T-helper 1 cell treated with Interleukin-12 subunit alpha and Interleukin-12 subunit beta and Interleukin-4 antibody, amounts not matched to agents 30 ng/mL and 1 ng/mL, for 36 hours (primary cell): ENCODE measurements around the gene VPS4B. TPM values are rescaled to one million over a fixed set of nuclear protein-coding genes. Genes with fewer than 3 reads are reported as not detected.
"Not testable (repeated sequence)": the region's sequence is repeated elsewhere in the genome, so short reads cannot be mapped to it uniquely, and the experiment has no call there.

Experiments
- intact Hi-C: fragments of 100-400 bp; cut with micrococcal nuclease; formaldehyde crosslinking; loops from one replicate; pipeline ENCODE4 v1.15.1; 2024
- total RNA-seq: library from RNA; stranded (reverse); gene quantifications from 2 replicates; pipeline ENCODE4 v1.2.3, GENCODE V29; 2022

The VPS4B gene
- total RNA-seq: 86.6 and 87.4 TPM in 2 replicates

- intact Hi-C loops: loop anchor here (1.0 to 5.0 kb wide), 20 partner anchors 11 to 1235 kb away; partner anchors contain the start of genes KDSR, PHLPP1, PIGN and RELCH
Measured at GRCh38 chr18:63422087-63422863, at the start of gene VPS4B. VPS4B (minus strand) TSS chr18:63422476; CDS start chr18:63422259, 217 bp downstream.

- intact Hi-C loops: no loop called here
Measured at GRCh38 chr18:63470751-63471150, 48.5 kb upstream of the VPS4B start.

GRCh38 chr18:63468575-63468974 lies 46.3 kb upstream of the VPS4B start:
- intact Hi-C loops: loop anchor here (10.0 kb wide), 1 partner anchor 1804 kb away; no protein-coding TSS in a partner anchor

GRCh38 chr18:63467699-63468098 lies 45.4 kb upstream of the VPS4B start:
- intact Hi-C loops: loop anchor here (10.0 kb wide), 1 partner anchor 1803 kb away; no protein-coding TSS in a partner anchor

- intact Hi-C loops: loop anchor here (10.0 kb wide), 1 partner anchor 1800 kb away; no protein-coding TSS in a partner anchor
Measured at GRCh38 chr18:63465059-63465458, 42.8 kb upstream of the VPS4B start.

GRCh38 chr18:63464434-63464833 lies 42.2 kb upstream of the VPS4B start:
- intact Hi-C loops: loop anchor here (10.0 kb wide), 1 partner anchor 1800 kb away; no protein-coding TSS in a partner anchor

GRCh38 chr18:63460414-63460813 lies 38.1 kb upstream of the VPS4B start:
- intact Hi-C loops: loop anchor here (10.0 kb wide), 1 partner anchor 1796 kb away; no protein-coding TSS in a partner anchor

- intact Hi-C loops: no loop called here
Measured at GRCh38 chr18:63457977-63458376, 35.7 kb upstream of the VPS4B start.

GRCh38 chr18:63454497-63454896 lies 32.2 kb upstream of the VPS4B start:
- intact Hi-C loops: no loop called here

GRCh38 chr18:63452751-63453150 lies 30.5 kb upstream of the VPS4B start:
- intact Hi-C loops: not testable (repeated sequence)

GRCh38 chr18:63451799-63452660 lies 29.8 kb upstream of the VPS4B start:
- intact Hi-C loops: no loop called here

GRCh38 chr18:63449426-63449825 lies 27.1 kb upstream of the VPS4B start:
- intact Hi-C loops: no loop called here

- intact Hi-C loops: no loop called here
Measured at GRCh38 chr18:63447066-63447465, 24.8 kb upstream of the VPS4B start.

- intact Hi-C loops: no loop called here
Measured at GRCh38 chr18:63446266-63446665, 24.0 kb upstream of the VPS4B start.

- intact Hi-C loops: no loop called here
Measured at GRCh38 chr18:63445037-63445436, 22.8 kb upstream of the VPS4B start.

GRCh38 chr18:63444580-63444979 lies 22.3 kb upstream of the VPS4B start:
- intact Hi-C loops: no loop called here

- intact Hi-C loops: no loop called here
Measured at GRCh38 chr18:63443829-63444228, 21.6 kb upstream of the VPS4B start.

- intact Hi-C loops: no loop called here
Measured at GRCh38 chr18:63440881-63441280, 18.6 kb upstream of the VPS4B start.

- intact Hi-C loops: no loop called here
Measured at GRCh38 chr18:63440219-63440618, 17.9 kb upstream of the VPS4B start.

- intact Hi-C loops: loop anchor here (1.0 to 5.0 kb wide), 9 partner anchors 17 to 1252 kb away; partner anchors contain the start of genes PIGN, RELCH and VPS4B
Measured at GRCh38 chr18:63439334-63439733, 17.1 kb upstream of the VPS4B start.

GRCh38 chr18:63438181-63438580 lies 15.9 kb upstream of the VPS4B start:
- intact Hi-C loops: loop anchor here (5.0 kb wide), 1 partner anchor 1251 kb away; the partner anchor contains the start of genes PIGN and RELCH
